Esophagus squamous epithelium (tissue), 4 donors: Measurements from ENCODE around the gene RHOA.

Source experiments
- POLR2A ChIP-seq, 4 donors: fragments of 450-650 bp; IDR thresholded peaks; one replicate each; pipeline ENCODE4 v1.6.1; 2017; ENCODE audit warnings: antibody characterized with exemption in 4 of 4, mild to moderate bottlenecking in 4 of 4, moderate library complexity in 3 of 4
- TF ChIP-seq, protein P1 (sequence below), 6 experiments: fragments of 450-650 bp in 4 of 6; fragments of 200-600 bp in 2 of 6; sonication (generic) in 2 of 6; IDR thresholded peaks; one replicate each; pipeline ENCODE4 v1.5.1; 2016 to 2019; ENCODE audit warnings: antibody characterized with exemption in 6 of 6, mild to moderate bottlenecking in 4 of 6, moderate library complexity in 4 of 6

DNA sequence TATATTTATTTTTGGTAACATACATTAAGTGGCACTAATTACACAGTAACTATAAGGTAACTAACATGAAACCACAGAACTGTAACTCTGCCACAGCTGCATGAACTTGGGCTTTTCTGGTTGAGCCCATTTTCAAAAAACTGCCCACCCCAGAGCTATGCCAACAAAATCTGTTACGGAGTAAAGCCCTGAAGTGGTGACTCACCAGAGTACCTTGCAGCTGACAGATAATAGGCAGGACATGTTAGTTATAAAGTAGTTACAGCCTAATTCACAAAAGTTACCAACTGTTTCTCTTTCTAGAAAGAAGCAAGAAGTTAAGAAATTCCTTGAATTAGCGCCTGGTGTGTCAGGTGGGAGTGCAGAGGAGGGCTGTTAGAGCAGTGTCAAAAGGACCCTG, 52.2 kb downstream of the RHOA start:
- TF ChIP-seq POLR2A (IDR thresholded peaks at IDR 0.05): no peak
- TF ChIP-seq, protein P1, sequence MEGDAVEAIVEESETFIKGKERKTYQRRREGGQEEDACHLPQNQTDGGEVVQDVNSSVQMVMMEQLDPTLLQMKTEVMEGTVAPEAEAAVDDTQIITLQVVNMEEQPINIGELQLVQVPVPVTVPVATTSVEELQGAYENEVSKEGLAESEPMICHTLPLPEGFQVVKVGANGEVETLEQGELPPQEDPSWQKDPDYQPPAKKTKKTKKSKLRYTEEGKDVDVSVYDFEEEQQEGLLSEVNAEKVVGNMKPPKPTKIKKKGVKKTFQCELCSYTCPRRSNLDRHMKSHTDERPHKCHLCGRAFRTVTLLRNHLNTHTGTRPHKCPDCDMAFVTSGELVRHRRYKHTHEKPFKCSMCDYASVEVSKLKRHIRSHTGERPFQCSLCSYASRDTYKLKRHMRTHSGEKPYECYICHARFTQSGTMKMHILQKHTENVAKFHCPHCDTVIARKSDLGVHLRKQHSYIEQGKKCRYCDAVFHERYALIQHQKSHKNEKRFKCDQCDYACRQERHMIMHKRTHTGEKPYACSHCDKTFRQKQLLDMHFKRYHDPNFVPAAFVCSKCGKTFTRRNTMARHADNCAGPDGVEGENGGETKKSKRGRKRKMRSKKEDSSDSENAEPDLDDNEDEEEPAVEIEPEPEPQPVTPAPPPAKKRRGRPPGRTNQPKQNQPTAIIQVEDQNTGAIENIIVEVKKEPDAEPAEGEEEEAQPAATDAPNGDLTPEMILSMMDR (IDR thresholded peaks at IDR 0.05): no peak
